CD4-positive, alpha-beta memory T cell (primary cell): Measurements from ENCODE around the gene SMCO4. TPM values are rescaled to one million over a fixed set of nuclear protein-coding genes. Genes with fewer than 3 reads are reported as not detected.
"Not testable (repeated sequence)": the region's sequence is repeated elsewhere in the genome, so short reads cannot be mapped to it uniquely, and the experiment has no call there.

Experiments
- CTCF ChIA-PET: fragments of 350-600 bp; sonication (Branson Sonifier 250); formaldehyde crosslinking; loops from one replicate; lab custom pipeline; 2021; ENCODE audit warnings: inconsistent platforms; ENCODE audit not compliant: partially characterized antibody; lab: Charles Lee
- POLR2A ChIA-PET: fragments of 350-600 bp; sonication (Branson Sonifier 250); formaldehyde crosslinking; loops from one replicate; lab custom pipeline; 2021; ENCODE audit not compliant: partially characterized antibody; lab: Charles Lee
- DNase-seq, 5 donors: peaks; one replicate each; pipeline versions ENCODE4 v3.0.0 to v3.0.0-alpha.2; 2020 to 2022; ENCODE audit warnings: mixed read lengths in 1 of 5
- H3K27ac ChIP-seq: one replicate; pipeline ENCODE4 v1.7.0; 2013; ENCODE audit warnings: low read depth, low read length
- H3K27me3 ChIP-seq: 2 replicates; pipeline ENCODE4 v1.7.0; 2013; ENCODE audit warnings: mild to moderate bottlenecking, low read length, moderate library complexity; ENCODE audit not compliant: insufficient read depth
- H3K36me3 ChIP-seq: 2 replicates; pipeline ENCODE4 v1.7.0; 2013; ENCODE audit warnings: mild to moderate bottlenecking, low read length, moderate library complexity; ENCODE audit not compliant: insufficient read depth
- H3K4me1 ChIP-seq: 2 replicates; pipeline ENCODE4 v1.7.0; 2013; ENCODE audit warnings: mild to moderate bottlenecking, low read length, moderate library complexity; ENCODE audit not compliant: insufficient read depth
- H3K4me3 ChIP-seq, 2 donors: one replicate each; pipeline ENCODE4 v1.7.0; 2013; ENCODE audit warnings: low read length in 2 of 2, mild to moderate bottlenecking in 1 of 2
- H3K9me3 ChIP-seq, 2 donors: one replicate each; pipeline ENCODE4 v1.7.0; 2013; ENCODE audit warnings: low read length in 2 of 2, control low read depth in 1 of 2; ENCODE audit not compliant: control insufficient read depth in 1 of 2
- H3K27ac Mint-ChIP-seq, 7 donors: one replicate each; pipeline ENCODE4 v1.8.0; 2020 to 2021; ENCODE audit warnings: mixed read lengths in 7 of 7, mild to moderate bottlenecking in 6 of 7, inconsistent platforms in 3 of 7, moderate library complexity in 3 of 7
- H3K27me3 Mint-ChIP-seq, 2 donors: one replicate each; pipeline ENCODE4 v1.8.0; 2020 to 2021; ENCODE audit warnings: mixed read lengths in 2 of 2
- H3K36me3 Mint-ChIP-seq, 2 donors: one replicate each; pipeline ENCODE4 v1.8.0; 2020 to 2021; ENCODE audit warnings: mixed read lengths in 2 of 2, inconsistent platforms in 1 of 2, mild to moderate bottlenecking in 1 of 2
- H3K4me1 Mint-ChIP-seq, 4 donors: one replicate each; pipeline ENCODE4 v1.8.0; 2020 to 2021; ENCODE audit warnings: mixed read lengths in 4 of 4, mild to moderate bottlenecking in 1 of 4
- H3K4me3 Mint-ChIP-seq, 8 donors: one replicate each; pipeline ENCODE4 v1.8.0; 2020 to 2021; ENCODE audit warnings: mixed read lengths in 8 of 8, mild to moderate bottlenecking in 7 of 8, moderate library complexity in 6 of 8, inconsistent platforms in 3 of 8
- H3K9me3 Mint-ChIP-seq, 8 donors: one replicate each; pipeline ENCODE4 v1.8.0; 2020 to 2021; ENCODE audit warnings: mixed read lengths in 8 of 8, mild to moderate bottlenecking in 5 of 8, inconsistent platforms in 3 of 8, moderate library complexity in 1 of 8
- intact Hi-C: fragments of 100-400 bp; cut with micrococcal nuclease; formaldehyde crosslinking; loops from one replicate; pipeline ENCODE4 v1.15.1; 2023
- polyA plus RNA-seq, 2 donors: library from polyadenylated mRNA; unstranded; fragments of 300-500 nt; fragmentation: Illumina TruSeq; gene quantifications; one replicate each; pipeline ENCODE4 v1.2.3, GENCODE V29; 2021
- total RNA-seq, 2 experiments: library from RNA; stranded (reverse); gene quantifications; one replicate each; pipeline ENCODE4 v1.2.3, GENCODE V29; 2021

SMCO4 gene
- total and polyA plus RNA-seq, 4 experiments from 2014 or later: 13.1 to 16.2 (median 14.6) TPM

DNA sequence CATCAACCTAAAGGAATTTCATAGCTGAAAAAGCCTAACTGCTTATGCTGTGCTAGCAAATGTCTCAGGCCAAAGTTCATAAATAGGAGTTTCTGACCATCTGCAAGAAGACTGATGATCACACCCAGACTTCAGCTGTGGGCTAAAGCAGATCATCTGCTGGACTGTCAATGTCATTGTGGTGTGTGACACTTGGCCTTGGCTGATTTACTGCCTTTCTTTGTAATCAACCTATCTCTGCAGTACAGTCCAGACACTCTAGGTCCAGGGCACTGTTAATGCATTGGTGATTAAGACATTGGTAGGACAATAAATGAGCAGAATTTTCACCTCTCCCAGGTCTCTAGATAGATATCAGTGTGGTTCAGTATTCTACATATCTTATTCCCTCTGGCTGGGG, 40.3 kb upstream of the SMCO4 start:
- H3K27me3 ChIP-seq: no peaks in the 10 kb centered on the region
- no peak overlapping the region for H3K4me3 ChIP-seq
- H3K9me3 Mint-ChIP-seq: peaks cover 0 to 12% (median 4%) of the 10 kb centered on the region in 8 donors
- H3K36me3 Mint-ChIP-seq: no peaks in the 10 kb centered on the region
- H3K9me3 ChIP-seq: no peaks in the 10 kb centered on the region
- no peaks in the 10 kb centered on the region for H3K4me1 Mint-ChIP-seq
- no peak overlapping the region for H3K4me3 Mint-ChIP-seq
- no peak overlapping the region for H3K27ac Mint-ChIP-seq
- no peaks in the 10 kb centered on the region for H3K4me1 ChIP-seq
- no peaks in the 10 kb centered on the region for H3K36me3 ChIP-seq
- peaks cover 11 to 21% of the 10 kb centered on the region in 2 donors for H3K27me3 Mint-ChIP-seq
- intact Hi-C loops: no loop called here
- H3K27ac ChIP-seq: no peak overlapping the region
- no peak for DNase-seq
- ChIA-PET CTCF (no interaction called here), POLR2A (no interaction called here)

DNA sequence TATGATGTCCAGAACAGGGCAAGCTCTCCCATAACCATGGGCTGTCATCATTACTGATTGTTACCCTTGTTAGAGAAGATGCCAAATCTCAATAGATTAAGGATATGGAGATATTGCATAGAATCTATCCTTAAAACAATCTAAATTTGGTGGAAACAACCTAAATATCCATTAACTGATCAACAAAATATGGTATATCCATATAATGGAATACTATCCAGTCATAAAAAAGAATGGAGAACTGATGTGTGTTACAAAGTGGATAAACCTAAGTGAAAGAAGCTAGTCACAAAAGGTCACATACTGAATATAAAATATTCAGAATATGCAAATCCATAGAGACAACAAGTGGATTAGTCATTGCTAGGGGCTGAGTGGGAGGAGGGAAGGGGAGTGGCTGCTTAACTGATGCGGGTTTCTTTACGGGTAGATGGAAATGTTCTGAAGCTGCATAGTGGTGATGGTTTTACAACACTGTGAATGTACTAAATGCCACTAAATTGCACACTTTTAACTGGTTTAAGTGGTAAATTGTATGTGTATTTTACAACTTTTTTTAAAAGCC, 36.1 kb upstream of the SMCO4 start:
- Mint-ChIP-seq H3K9me3 (peaks cover 2 to 12% (median 4%) of the 10 kb centered on the region in 8 donors), H3K4me3 (no peak overlapping the region), H3K36me3 (no peaks in the 10 kb centered on the region), H3K27ac (no peak overlapping the region), H3K27me3 (peaks cover 10 to 24% of the 10 kb centered on the region in 2 donors), H3K4me1 (no peaks in the 10 kb centered on the region)
- no peaks in the 10 kb centered on the region for H3K4me1 ChIP-seq
- H3K27me3 ChIP-seq: no peaks in the 10 kb centered on the region
- intact Hi-C loops: no loop called here
- DNase-seq: no peak
- ChIA-PET CTCF (no interaction called here), POLR2A (no interaction called here)
- no peaks in the 10 kb centered on the region for H3K9me3 ChIP-seq
- H3K4me3 ChIP-seq: no peak overlapping the region
- H3K36me3 ChIP-seq: no peaks in the 10 kb centered on the region
- H3K27ac ChIP-seq: no peak overlapping the region

DNA sequence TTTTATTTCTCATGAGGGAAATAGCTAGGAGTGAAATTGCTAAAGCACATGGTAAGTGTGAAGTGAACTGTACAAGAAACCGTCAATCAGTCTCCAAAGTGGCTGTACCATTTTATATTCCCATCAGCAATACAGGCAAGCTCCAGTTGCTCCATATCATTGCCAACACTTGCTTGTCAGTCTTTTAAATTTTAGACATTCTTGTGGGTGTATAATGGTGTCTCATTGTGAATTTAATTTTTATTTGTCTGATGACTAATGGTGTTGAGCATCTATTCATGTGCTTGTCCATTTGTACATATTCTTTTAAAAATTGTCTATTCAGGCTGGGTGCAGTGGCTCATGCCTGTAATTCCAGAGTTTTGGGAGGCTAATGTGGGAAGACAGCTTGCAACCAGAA, 34.1 kb upstream of the SMCO4 start:
- peaks cover 0 to 10% (median 4%) of the 10 kb centered on the region in 8 donors for H3K9me3 Mint-ChIP-seq
- ChIA-PET CTCF (interaction anchor here (0.9 to 1.3 kb wide), 2 partner anchors 9 to 75 kb away, joined by 3 to 4 read pairs; no protein-coding TSS in a partner anchor), POLR2A (no interaction called here)
- DNase-seq: no peak
- Histone ChIP-seq H3K4me1 (no peaks in the 10 kb centered on the region), H3K27ac (no peak overlapping the region), H3K27me3 (no peaks in the 10 kb centered on the region), H3K9me3 (no peaks in the 10 kb centered on the region), H3K4me3 (no peak overlapping the region), H3K36me3 (no peaks in the 10 kb centered on the region)
- intact Hi-C loops: no loop called here
- peaks cover 4 to 14% of the 10 kb centered on the region in 2 donors for H3K27me3 Mint-ChIP-seq
- no peaks in the 10 kb centered on the region for H3K36me3 Mint-ChIP-seq
- no peaks in the 10 kb centered on the region for H3K4me1 Mint-ChIP-seq
- H3K27ac Mint-ChIP-seq: no peak overlapping the region
- no peak overlapping the region for H3K4me3 Mint-ChIP-seq

DNA sequence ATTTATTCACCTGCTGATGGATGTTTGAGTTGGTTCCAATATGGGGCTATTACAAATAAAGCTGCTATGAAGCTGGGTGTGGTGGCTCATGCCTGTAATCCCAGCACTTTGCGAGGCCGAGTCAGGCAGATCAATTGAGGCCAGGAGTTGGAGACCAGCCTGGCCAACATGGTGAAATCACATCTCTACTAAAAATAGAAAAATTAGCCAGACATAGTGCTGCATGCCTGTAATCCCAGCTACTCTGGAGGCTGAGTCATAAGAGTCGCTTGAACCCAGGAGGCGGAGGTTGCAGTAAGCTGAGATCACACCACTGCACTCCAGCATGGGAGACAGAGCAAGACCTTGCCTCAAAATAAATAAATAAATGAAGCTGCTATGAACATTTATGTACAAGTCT, 33.7 kb upstream of the SMCO4 start:
- H3K36me3 ChIP-seq, POLR2A ChIA-PET, H3K27ac Mint-ChIP-seq, H3K4me3 ChIP-seq, H3K4me1 Mint-ChIP-seq, H3K4me1 ChIP-seq, H3K27me3 ChIP-seq, H3K27ac ChIP-seq, H3K9me3 ChIP-seq, H3K9me3 Mint-ChIP-seq, H3K4me3 Mint-ChIP-seq, intact Hi-C loops, DNase-seq, H3K36me3 Mint-ChIP-seq: not testable (repeated sequence)
- CTCF ChIA-PET: interaction anchor here (0.9 to 1.3 kb wide), 2 partner anchors 10 to 76 kb away, joined by 3 to 4 read pairs; no protein-coding TSS in a partner anchor
- H3K27me3 Mint-ChIP-seq: peaks cover 4 to 14% of the 10 kb centered on the region in 2 donors

DNA sequence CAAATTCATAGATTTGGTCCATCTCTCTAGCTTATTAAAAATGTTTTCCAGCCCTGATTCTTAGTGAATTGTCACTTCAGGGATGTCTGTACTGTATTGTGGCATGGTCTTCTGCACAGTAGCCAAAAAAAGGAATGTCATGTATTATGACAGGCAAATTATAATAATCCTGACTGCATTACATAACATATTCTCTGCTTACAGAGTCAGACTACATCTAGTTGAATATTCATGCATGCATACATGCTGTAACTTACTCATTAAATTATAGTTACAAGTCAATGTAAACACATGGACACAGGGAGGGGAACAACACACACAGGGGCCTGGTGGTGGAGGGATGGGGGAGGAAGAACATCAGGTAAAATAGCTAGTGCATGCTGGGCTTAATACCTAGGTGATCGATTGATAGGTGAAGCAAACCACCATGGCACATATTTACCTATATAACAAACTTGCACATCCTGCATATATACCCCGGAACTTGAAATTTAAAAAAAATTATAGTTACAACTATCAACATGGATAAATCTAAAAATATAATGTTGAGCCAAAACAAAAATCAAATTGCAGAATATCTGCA, 31.5 kb upstream of the SMCO4 start:
- intact Hi-C loops: no loop called here
- H3K27ac Mint-ChIP-seq: no peak overlapping the region
- DNase-seq: no peak
- H3K4me3 Mint-ChIP-seq: no peak overlapping the region
- ChIA-PET CTCF (no interaction called here), POLR2A (no interaction called here)
- Histone ChIP-seq H3K9me3 (no peaks in the 10 kb centered on the region), H3K4me3 (no peak overlapping the region), H3K27me3 (no peaks in the 10 kb centered on the region), H3K27ac (no peak overlapping the region), H3K36me3 (no peaks in the 10 kb centered on the region), H3K4me1 (no peaks in the 10 kb centered on the region)
- H3K9me3 Mint-ChIP-seq: peaks cover 0 to 5% (median 2%) of the 10 kb centered on the region in 8 donors
- H3K27me3 Mint-ChIP-seq: peaks cover 2 to 5% of the 10 kb centered on the region in 2 donors
- H3K4me1 Mint-ChIP-seq: no peaks in the 10 kb centered on the region
- no peaks in the 10 kb centered on the region for H3K36me3 Mint-ChIP-seq

DNA sequence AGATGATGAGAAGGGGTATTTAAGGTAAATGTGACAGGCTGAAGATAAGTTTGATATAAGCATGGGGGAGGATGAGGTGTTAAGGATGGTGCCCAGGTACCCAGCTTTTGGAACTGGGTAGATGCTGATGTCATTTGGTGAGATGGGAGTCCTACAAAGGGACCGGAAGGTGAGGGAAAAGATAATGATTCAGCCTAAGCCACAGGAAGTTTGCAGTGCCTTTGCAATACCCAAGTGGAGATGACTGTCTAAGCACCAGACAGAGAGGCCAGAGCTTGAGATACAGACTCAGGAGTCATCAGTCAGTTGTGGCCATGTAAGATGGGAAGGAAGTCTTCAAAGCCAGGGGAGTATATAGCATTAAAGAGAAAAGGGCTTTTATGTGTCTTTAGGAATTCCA, 30.0 kb upstream of the SMCO4 start:
- Mint-ChIP-seq H3K4me3 (no peak overlapping the region), H3K27ac (no peak overlapping the region), H3K36me3 (no peaks in the 10 kb centered on the region), H3K27me3 (peaks cover 0 to 5% of the 10 kb centered on the region in 2 donors), H3K4me1 (no peaks in the 10 kb centered on the region), H3K9me3 (peaks cover 0 to 2% (median 0%) of the 10 kb centered on the region in 8 donors)
- Histone ChIP-seq H3K9me3 (no peaks in the 10 kb centered on the region), H3K4me3 (no peak overlapping the region), H3K36me3 (no peaks in the 10 kb centered on the region), H3K27ac (no peak overlapping the region), H3K27me3 (no peaks in the 10 kb centered on the region), H3K4me1 (no peaks in the 10 kb centered on the region)
- ChIA-PET POLR2A (no interaction called here), CTCF (no interaction called here)
- DNase-seq: no peak
- intact Hi-C loops: no loop called here

DNA sequence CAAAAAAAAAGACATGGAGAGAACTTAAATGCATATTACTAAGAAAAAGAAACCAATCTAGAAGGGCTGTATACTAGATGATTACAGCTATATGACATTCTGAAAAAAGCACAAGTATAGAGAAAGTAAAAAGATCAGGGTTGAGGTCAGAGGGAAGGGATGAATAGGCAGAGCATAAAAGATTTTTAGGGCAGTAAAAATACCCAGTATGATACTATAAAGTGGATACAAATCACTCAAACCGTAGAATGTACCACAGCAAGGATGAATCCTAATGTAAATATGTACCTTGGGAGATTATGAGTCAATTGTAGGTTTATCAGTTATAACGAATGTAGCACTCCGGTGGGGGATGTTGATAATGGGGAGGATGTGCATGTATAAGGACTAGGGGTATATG, 29.4 kb upstream of the SMCO4 start:
- Mint-ChIP-seq H3K9me3 (no peaks in the 10 kb centered on the region), H3K36me3 (no peaks in the 10 kb centered on the region), H3K4me3 (no peak overlapping the region), H3K4me1 (no peaks in the 10 kb centered on the region), H3K27me3 (peaks cover 0 to 5% of the 10 kb centered on the region in 2 donors), H3K27ac (no peak overlapping the region)
- no peak overlapping the region for H3K4me3 ChIP-seq
- H3K27ac ChIP-seq: no peak overlapping the region
- H3K4me1 ChIP-seq: no peaks in the 10 kb centered on the region
- POLR2A ChIA-PET: no interaction called here
- H3K27me3 ChIP-seq: no peaks in the 10 kb centered on the region
- no peaks in the 10 kb centered on the region for H3K36me3 ChIP-seq
- DNase-seq: no peak
- CTCF ChIA-PET: no interaction called here
- intact Hi-C loops: no loop called here
- no peaks in the 10 kb centered on the region for H3K9me3 ChIP-seq
